HEK293 (cell line): ENCODE results near the gene RMDN3.

Experiments
- CTCF ChIA-PET: fragments of 350-600 bp; formaldehyde crosslinking; extraction: SDS; loops from one replicate; lab custom pipeline; 2021; ENCODE audit warnings: antibody characterized with exemption; lab: Yijun Ruan, JAX
- POLR2A ChIA-PET: fragments of 300-600 bp; formaldehyde crosslinking; extraction: SDS; loops from one replicate; lab custom pipeline; 2020; ENCODE audit warnings: antibody characterized with exemption, inconsistent platforms; lab: Yijun Ruan, JAX
- H3K27ac ChIP-seq: fragments of 200-500 bp; sonication (Bioruptor generic); 2 replicates; pipeline ENCODE4 v1.5.1; 2014; ENCODE audit warnings: low read depth, low read length, control low read depth, inconsistent platforms; ENCODE audit errors: extremely low read depth
- H3K36me3 ChIP-seq, 2 experiments: fragments of 200-500 bp in 1 of 2; sonication (Bioruptor generic) in 1 of 2; 1 replicate in 1 of 2; 2 replicates in 1 of 2; pipeline ENCODE4 v1.5.1; 2014 to 2017; ENCODE audit warnings: inconsistent platforms in 2 of 2, low read length in 2 of 2; ENCODE audit not compliant: control insufficient read depth in 2 of 2, insufficient read depth in 1 of 2
- H3K4me1 ChIP-seq: fragments of 200-500 bp; sonication (Bioruptor generic); 2 replicates; pipeline ENCODE4 v1.5.1; 2014; ENCODE audit warnings: mild to moderate bottlenecking, low read length, inconsistent platforms; ENCODE audit not compliant: control insufficient read depth, insufficient read depth
- H3K4me3 ChIP-seq: 2 replicates; pipeline ENCODE4 v1.5.1; 2011; ENCODE audit warnings: low read depth, mild to moderate bottlenecking, control low read depth, low read length, moderate library complexity
- H3K9me3 ChIP-seq: fragments of 200-500 bp; sonication (Bioruptor generic); 2 replicates; pipeline ENCODE4 v1.5.1; 2014; ENCODE audit warnings: low read depth, low read length, inconsistent platforms; ENCODE audit not compliant: control insufficient read depth, insufficient read depth
- EGR2 ChIP-seq: fragments of 450-650 bp; formaldehyde crosslinking; IDR thresholded peaks from 2 replicates; pipeline ENCODE4 v1.5.1; 2016; ENCODE audit warnings: low read depth, missing biosample characterization, missing genetic modification characterization
- GLIS1 ChIP-seq: fragments of 450-650 bp; formaldehyde crosslinking; IDR thresholded peaks from 2 replicates; pipeline ENCODE4 v1.5.1; 2016; ENCODE audit warnings: missing biosample characterization, missing genetic modification characterization
- HIC1 ChIP-seq: fragments of 450-650 bp; formaldehyde crosslinking; IDR thresholded peaks from 2 replicates; pipeline ENCODE4 v1.5.1; 2016; ENCODE audit warnings: missing biosample characterization, missing genetic modification characterization
- IKZF3 ChIP-seq: fragments of 450-650 bp; IDR thresholded peaks from 2 replicates; pipeline ENCODE4 v1.5.0; 2018; ENCODE audit warnings: missing biosample characterization, mild to moderate bottlenecking, missing genetic modification characterization, moderate library complexity
- KLF16 ChIP-seq: fragments of 450-650 bp; formaldehyde crosslinking; IDR thresholded peaks from 2 replicates; pipeline ENCODE4 v1.5.1; 2017; ENCODE audit warnings: missing biosample characterization, missing genetic modification characterization
- KLF17 ChIP-seq: fragments of 450-650 bp; formaldehyde crosslinking; IDR thresholded peaks from 2 replicates; pipeline ENCODE4 v1.5.1; 2016; ENCODE audit warnings: missing biosample characterization, missing genetic modification characterization
- KLF7 ChIP-seq: fragments of 450-650 bp; formaldehyde crosslinking; IDR thresholded peaks from 2 replicates; pipeline ENCODE4 v1.5.1; 2016; ENCODE audit warnings: missing biosample characterization, missing genetic modification characterization, borderline replicate concordance
- PRDM4 ChIP-seq: fragments of 450-650 bp; formaldehyde crosslinking; IDR thresholded peaks from 2 replicates; pipeline ENCODE4 v1.5.1; 2017; ENCODE audit warnings: missing biosample characterization, missing genetic modification characterization
- SP2 ChIP-seq: fragments of 450-650 bp; formaldehyde crosslinking; IDR thresholded peaks from 2 replicates; pipeline ENCODE4 v1.5.1; 2016; ENCODE audit warnings: missing biosample characterization, missing genetic modification characterization
- YY1 ChIP-seq: fragments of 450-650 bp; formaldehyde crosslinking; IDR thresholded peaks from 2 replicates; pipeline ENCODE4 v1.5.1; 2018; ENCODE audit warnings: missing biosample characterization, missing genetic modification characterization
- ZBTB11 ChIP-seq: fragments of 450-650 bp; formaldehyde crosslinking; conservative IDR thresholded peaks from 2 replicates; pipeline ENCODE4 v1.5.1; 2016; ENCODE audit warnings: low read depth, missing biosample characterization, missing genetic modification characterization
- ZBTB8A ChIP-seq: fragments of 450-650 bp; formaldehyde crosslinking; IDR thresholded peaks from 2 replicates; pipeline ENCODE4 v1.5.1; 2016; ENCODE audit warnings: missing biosample characterization, missing genetic modification characterization
- ZIC2 ChIP-seq: fragments of 450-650 bp; formaldehyde crosslinking; IDR thresholded peaks from 2 replicates; pipeline ENCODE4 v1.5.1; 2016; ENCODE audit warnings: missing biosample characterization, missing genetic modification characterization
- ZNF157 ChIP-seq: fragments of 450-650 bp; formaldehyde crosslinking; IDR thresholded peaks from 2 replicates; pipeline ENCODE4 v1.5.1; 2016; ENCODE audit warnings: missing biosample characterization, missing genetic modification characterization
- ZNF18 ChIP-seq: fragments of 450-650 bp; formaldehyde crosslinking; IDR thresholded peaks from 2 replicates; pipeline ENCODE4 v1.5.1; 2016; ENCODE audit warnings: missing biosample characterization, missing genetic modification characterization
- ZNF2 ChIP-seq: fragments of 450-650 bp; formaldehyde crosslinking; IDR thresholded peaks from 2 replicates; pipeline ENCODE4 v1.5.1; 2016; ENCODE audit warnings: missing biosample characterization, missing genetic modification characterization
- ZNF26 ChIP-seq: fragments of 450-650 bp; formaldehyde crosslinking; IDR thresholded peaks from 2 replicates; pipeline ENCODE4 v1.5.1; 2016; ENCODE audit warnings: missing biosample characterization, missing genetic modification characterization
- ZNF692 ChIP-seq: fragments of 450-650 bp; formaldehyde crosslinking; IDR thresholded peaks from 2 replicates; pipeline ENCODE4 v1.5.1; 2016; ENCODE audit warnings: missing biosample characterization, missing genetic modification characterization
- ZNF701 ChIP-seq: fragments of 450-650 bp; formaldehyde crosslinking; IDR thresholded peaks from 2 replicates; pipeline ENCODE4 v1.5.1; 2016; ENCODE audit warnings: missing biosample characterization, missing genetic modification characterization
- ZNF768 ChIP-seq: fragments of 450-650 bp; formaldehyde crosslinking; IDR thresholded peaks from 2 replicates; pipeline ENCODE4 v1.5.1; 2018; ENCODE audit warnings: missing biosample characterization, mild to moderate bottlenecking, missing genetic modification characterization
- ZSCAN30 ChIP-seq: fragments of 450-650 bp; IDR thresholded peaks from 2 replicates; pipeline ENCODE4 v1.5.1; 2018; ENCODE audit warnings: missing biosample characterization, mild to moderate bottlenecking, missing genetic modification characterization, moderate library complexity
- ZXDB ChIP-seq: fragments of 450-650 bp; formaldehyde crosslinking; IDR thresholded peaks from 2 replicates; pipeline ENCODE4 v1.5.1; 2016; ENCODE audit warnings: missing biosample characterization, missing genetic modification characterization

RMDN3 gene

GRCh38 chr15:40768521-40769273 is 13.6 kb upstream of the RMDN3 start:
- Histone ChIP-seq H3K27ac (peak overlapping the region; percentile 58; the same call in 1 of the 2 replicates), H3K36me3 (peaks cover 0 to 18% of the 10 kb centered on the region in 2 experiments; a peak in 1 of 3 replicates), H3K4me1 (peaks cover 25% of the 10 kb centered on the region), H3K4me3 (no peak overlapping the region), H3K9me3 (no peaks in the 10 kb centered on the region)
- ChIA-PET CTCF (interaction anchor here (0.7 to 3.1 kb wide), 2 partner anchors 14 to 28 kb away, joined by 3 to 10 read pairs; no protein-coding TSS in a partner anchor), POLR2A (interaction anchor here (0.6 kb wide), 1 partner anchor 324 kb away, joined by 5 read pairs; no protein-coding TSS in a partner anchor)
- no peak for TF ChIP-seq HIC1 (tag by site-specific recombination)
- TF ChIP-seq KLF17 (tag by site-specific recombination): peak; percentile 89
- peak; percentile 45; the same call in 1 of the 2 replicates for TF ChIP-seq ZNF692 (tag by site-specific recombination)
- no peak for TF ChIP-seq SP2 (tag by site-specific recombination)
- peak; percentile 52; the same call in 1 of the 2 replicates for TF ChIP-seq EGR2 (tag by site-specific recombination)
- no peak for TF ChIP-seq PRDM4 (tag by site-specific recombination)
- peak; percentile 66; the same call in 1 of the 2 replicates for TF ChIP-seq ZSCAN30 (tag by site-specific recombination)
- TF ChIP-seq ZBTB11 (tag by site-specific recombination): peak; percentile 49; the same call in 1 of the 2 replicates
- TF ChIP-seq ZIC2 (tag by site-specific recombination): peak; percentile 67
- peak; percentile 81; the same call in 1 of the 2 replicates for TF ChIP-seq KLF7 (tag by site-specific recombination)
- 0 out of 2 replicates have a peak, but pooled peaks have one; percentile 14 for TF ChIP-seq ZNF2 (tag by site-specific recombination)
- TF ChIP-seq GLIS1: peak; percentile 64
- TF ChIP-seq ZNF701 (tag by site-specific recombination): no peak
- no peak for TF ChIP-seq ZNF26
- no peak for TF ChIP-seq ZNF768 (tag by site-specific recombination)
- TF ChIP-seq ZNF18 (tag by site-specific recombination): peak; percentile 63
- TF ChIP-seq ZNF157 (tag by site-specific recombination): no peak
- TF ChIP-seq KLF16 (tag by site-specific recombination): no peak
- no peak for TF ChIP-seq YY1
- peak; percentile 76 for TF ChIP-seq ZBTB8A (tag by site-specific recombination)
- 0 out of 2 replicates have a peak, but pooled peaks have one; percentile 26 for TF ChIP-seq IKZF3 (tag by site-specific recombination)
- 0 out of 2 replicates have a peak, but pooled peaks have one; percentile 33 for TF ChIP-seq ZXDB
